HuH-7.5 (cell line): ENCODE results near the gene JRKL.
"Not testable (repeated sequence)": the region's sequence is repeated elsewhere in the genome, so short reads cannot be mapped to it uniquely, and the experiment has no call there.

Source experiments
- DNase-seq: peaks from one replicate; pipeline ENCODE4 v3.0.0; 2011; ENCODE audit warnings: low spot score

JRKL gene

GRCh38 chr11:96394773-96395172 is 5.0 kb downstream of the JRKL start:
- DNase-seq = no peak

GRCh38 chr11:96396637-96397036 is 6.8 kb downstream of the JRKL start:
- no peak for DNase-seq

- no peak for DNase-seq
These were observed 8.1 kb downstream of the JRKL start for GRCh38 chr11:96397863-96398262.

GRCh38 chr11:96400697-96401096 is 10.9 kb downstream of the JRKL start:
- DNase-seq = no peak

- DNase-seq = not testable (repeated sequence)
These were observed 21.6 kb downstream of the JRKL start for GRCh38 chr11:96411412-96411811.

GRCh38 chr11:96412761-96413381 is 23.1 kb downstream of the JRKL start:
- DNase-seq = no peak

- DNase-seq = no peak
These were observed 23.6 kb downstream of the JRKL start for GRCh38 chr11:96413408-96413807.

- DNase-seq = no peak
These were observed 34.9 kb downstream of the JRKL start for GRCh38 chr11:96424693-96425092.

- DNase-seq = no peak
These were observed 40.9 kb downstream of the JRKL start for GRCh38 chr11:96430668-96431067.

- not testable (repeated sequence) for DNase-seq
These were observed 42.8 kb downstream of the JRKL start for GRCh38 chr11:96432654-96433053.
